GM12891 (cell line): ENCODE measurements around the gene WDR20.

ENCODE experiments used
- PAX5 ChIP-seq: IDR thresholded peaks from 2 replicates; pipeline ENCODE4 v1.6.1; 2011; ENCODE audit warnings: low read length, moderate library complexity, mild to moderate bottlenecking; ENCODE audit not compliant: insufficient read depth, severe bottlenecking
- POLR2A ChIP-seq: IDR thresholded peaks from 2 replicates; pipeline ENCODE4 v1.6.1; 2011; ENCODE audit warnings: low read depth, low read length, control low read depth
- POLR2AphosphoS5 ChIP-seq: IDR thresholded peaks from 2 replicates; pipeline ENCODE4 v1.6.1; 2011; ENCODE audit warnings: low read depth, low read length, control low read depth
- SPI1 ChIP-seq: IDR thresholded peaks from 2 replicates; pipeline ENCODE4 v1.6.1; 2011; ENCODE audit warnings: low read depth, low read length, control low read depth
- TAF1 ChIP-seq: IDR thresholded peaks from 2 replicates; pipeline ENCODE4 v1.6.1; 2011; ENCODE audit warnings: low read depth, low read length, control low read depth

- no peak for TF ChIP-seq POLR2A
- no peak for TF ChIP-seq PAX5
- TF ChIP-seq POLR2AphosphoS5, result no peak
- no peak for TF ChIP-seq TAF1
- peak; percentile 77 for TF ChIP-seq SPI1
These were observed 80.3 kb downstream of the WDR20 start for GRCh38 chr14:102220031-102220430.
